GM12892 (cell line): Measurements from ENCODE around the gene RAVER2. TPM values are rescaled to one million over a fixed set of nuclear protein-coding genes. Genes with fewer than 3 reads are reported as not detected.
"Not testable (repeated sequence)": the region's sequence is repeated elsewhere in the genome, so short reads cannot be mapped to it uniquely, and the experiment has no call there.

Source experiments
- DNase-seq: peaks from one replicate; pipeline ENCODE4 v3.0.0; 2011; ENCODE audit not compliant: insufficient read length
- FAIRE-seq: peaks from 2 replicates; lab custom pipeline; 2011; peaks lifted over from hg19 to GRCh38; lab: Jason Lieb, UNC
- POLR2A ChIP-seq: IDR thresholded peaks from 2 replicates; pipeline ENCODE4 v1.6.1; 2011; ENCODE audit warnings: low read depth, low read length, control low read depth
- POLR2AphosphoS5 ChIP-seq: IDR thresholded peaks from 2 replicates; pipeline ENCODE4 v1.6.1; 2011; ENCODE audit warnings: low read depth, low read length, control low read depth
- TAF1 ChIP-seq: IDR thresholded peaks from 2 replicates; pipeline ENCODE4 v1.6.1; 2011; ENCODE audit warnings: low read depth, mild to moderate bottlenecking, control low read depth, low read length, borderline replicate concordance
- polyA plus RNA-seq: library from polyadenylated mRNA; unstranded; fragments of >200 nt; gene quantifications from one replicate; pipeline ENCODE4 v1.2.1, GENCODE V29; 2012; ENCODE audit warnings: missing spikeins, inconsistent platforms; ENCODE audit not compliant: missing spikeins

The RAVER2 gene, protein sequence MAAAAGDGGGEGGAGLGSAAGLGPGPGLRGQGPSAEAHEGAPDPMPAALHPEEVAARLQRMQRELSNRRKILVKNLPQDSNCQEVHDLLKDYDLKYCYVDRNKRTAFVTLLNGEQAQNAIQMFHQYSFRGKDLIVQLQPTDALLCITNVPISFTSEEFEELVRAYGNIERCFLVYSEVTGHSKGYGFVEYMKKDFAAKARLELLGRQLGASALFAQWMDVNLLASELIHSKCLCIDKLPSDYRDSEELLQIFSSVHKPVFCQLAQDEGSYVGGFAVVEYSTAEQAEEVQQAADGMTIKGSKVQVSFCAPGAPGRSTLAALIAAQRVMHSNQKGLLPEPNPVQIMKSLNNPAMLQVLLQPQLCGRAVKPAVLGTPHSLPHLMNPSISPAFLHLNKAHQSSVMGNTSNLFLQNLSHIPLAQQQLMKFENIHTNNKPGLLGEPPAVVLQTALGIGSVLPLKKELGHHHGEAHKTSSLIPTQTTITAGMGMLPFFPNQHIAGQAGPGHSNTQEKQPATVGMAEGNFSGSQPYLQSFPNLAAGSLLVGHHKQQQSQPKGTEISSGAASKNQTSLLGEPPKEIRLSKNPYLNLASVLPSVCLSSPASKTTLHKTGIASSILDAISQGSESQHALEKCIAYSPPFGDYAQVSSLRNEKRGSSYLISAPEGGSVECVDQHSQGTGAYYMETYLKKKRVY
- 0.08 TPM for polyA plus RNA-seq

- TF ChIP-seq TAF1 (no peak), POLR2AphosphoS5 (no peak), POLR2A (no peak)
- DNase-seq (peak; percentile 24), FAIRE-seq (no peak)
Measured at GRCh38 chr1:64744492-64745180, at the start of gene RAVER2. TSS of gene RAVER2 (plus strand) at chr1:64745075. CDS start at chr1:64745173, 98 bp downstream.

GRCh38 chr1:64696879-64697278 lies 48.0 kb upstream of the RAVER2 start:
- FAIRE-seq (no peak), DNase-seq (no peak)
- TF ChIP-seq POLR2A (no peak), POLR2AphosphoS5 (no peak), TAF1 (no peak)

DNA sequence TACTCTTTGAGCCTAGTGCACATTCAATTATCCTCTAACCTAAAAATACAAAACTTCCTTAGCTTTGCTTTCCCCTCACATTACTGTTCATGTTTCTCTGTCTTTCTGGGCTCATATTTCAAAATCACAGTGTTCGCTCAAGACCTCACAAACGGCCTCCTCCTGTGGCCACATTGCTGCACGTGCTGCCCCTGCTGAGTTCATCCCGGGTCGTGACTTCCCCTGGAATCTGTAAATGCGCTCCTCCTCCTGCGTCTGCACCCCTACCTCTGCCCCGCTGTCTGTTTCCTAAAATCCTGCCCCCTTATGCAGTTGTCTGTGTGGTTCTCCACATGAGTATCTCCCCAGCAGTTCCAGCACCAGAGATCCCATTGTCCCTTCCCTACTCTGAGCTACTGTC lies 45.5 kb upstream of the RAVER2 start:
- DNase-seq (no peak), FAIRE-seq (no peak)
- TF ChIP-seq POLR2A (no peak), TAF1 (no peak), POLR2AphosphoS5 (no peak)

DNA sequence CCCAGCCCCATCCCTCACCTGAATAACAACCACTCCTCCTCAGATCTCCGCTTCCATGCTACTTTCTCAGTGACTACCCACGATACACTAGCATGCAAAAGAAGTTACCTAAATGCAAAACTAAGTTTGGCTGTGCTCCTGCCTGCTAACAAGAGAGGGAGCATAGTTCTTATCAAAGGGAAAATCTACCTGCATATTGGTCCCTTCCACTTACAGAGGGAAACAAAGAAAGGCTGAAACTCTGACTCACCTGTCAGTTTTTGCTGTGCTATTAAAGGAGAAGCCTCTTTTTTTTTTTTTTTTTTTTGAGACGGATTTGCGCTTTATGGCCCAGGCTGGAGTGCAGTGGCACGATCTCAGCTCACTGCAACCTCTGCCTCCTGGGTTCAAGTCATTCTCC lies 43.8 kb upstream of the RAVER2 start:
- no peak for DNase-seq
- no peak for TF ChIP-seq POLR2A
- TF ChIP-seq TAF1: no peak
- TF ChIP-seq POLR2AphosphoS5: no peak
- no peak for FAIRE-seq

GRCh38 chr1:64701886-64702285 lies 43.0 kb upstream of the RAVER2 start:
- no peak for FAIRE-seq
- DNase-seq: no peak
- TF ChIP-seq POLR2A (no peak), POLR2AphosphoS5 (no peak), TAF1 (no peak)

DNA sequence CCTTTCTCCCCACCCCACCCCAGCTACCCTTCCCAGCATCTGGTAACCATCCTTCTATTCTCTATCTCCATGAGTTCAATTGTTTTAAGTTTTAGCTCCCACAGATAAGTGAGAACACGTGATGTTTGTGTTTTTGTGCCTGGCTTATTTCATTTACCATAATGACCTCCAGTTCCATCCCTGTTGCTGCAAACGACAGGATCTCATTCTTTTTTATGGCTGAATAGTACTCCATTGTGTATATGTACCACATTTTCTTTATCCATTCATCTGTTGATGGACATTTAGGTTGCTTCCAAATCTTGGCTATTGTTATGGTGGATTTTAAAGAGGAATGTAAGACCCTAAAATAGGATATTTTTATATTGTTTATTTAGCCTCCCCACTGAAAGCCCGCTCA lies 42.2 kb upstream of the RAVER2 start:
- not testable (repeated sequence) for FAIRE-seq, DNase-seq

DNA sequence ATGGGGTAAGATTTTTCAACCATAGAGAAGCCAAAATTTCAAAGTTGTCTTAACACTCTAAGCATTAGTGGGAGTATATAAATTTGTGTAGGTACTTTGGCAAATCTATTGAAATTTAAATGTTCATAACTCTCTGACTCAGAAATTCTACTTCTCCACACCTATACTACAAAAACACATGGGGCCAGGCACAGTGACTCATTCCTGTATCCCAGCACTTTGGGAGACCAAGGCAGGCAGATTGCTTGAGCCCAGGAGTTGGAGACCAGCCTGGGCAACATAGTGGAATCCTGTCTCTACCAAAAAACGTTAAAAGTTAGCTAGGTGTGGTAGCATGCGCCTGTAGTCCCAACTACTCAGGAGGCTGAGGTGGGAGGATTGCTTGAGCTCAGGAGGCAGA lies 41.3 kb upstream of the RAVER2 start:
- FAIRE-seq (no peak), DNase-seq (no peak)
- TF ChIP-seq TAF1 (no peak), POLR2AphosphoS5 (no peak), POLR2A (no peak)

DNA sequence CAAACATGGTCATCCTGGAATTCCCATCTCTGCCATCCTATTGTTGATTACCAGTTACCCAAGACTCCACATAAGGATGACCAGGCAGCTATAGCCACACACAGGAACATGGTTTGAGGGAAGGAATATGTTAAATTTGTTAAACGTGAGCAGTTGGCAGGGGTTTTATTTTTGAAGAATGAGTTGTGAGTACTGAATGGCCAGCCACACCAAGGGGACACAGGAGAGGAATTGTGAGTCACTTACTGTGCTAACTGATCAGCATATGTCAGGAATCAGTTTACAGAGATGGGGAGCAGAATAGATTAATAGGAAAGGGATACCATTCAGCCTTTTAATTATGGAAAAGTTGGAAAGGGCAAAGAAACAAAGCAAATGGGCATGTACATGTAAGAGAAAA lies 39.3 kb upstream of the RAVER2 start:
- DNase-seq (no peak), FAIRE-seq (no peak)
- no peak for TF ChIP-seq POLR2AphosphoS5
- TF ChIP-seq POLR2A: no peak
- no peak for TF ChIP-seq TAF1

DNA sequence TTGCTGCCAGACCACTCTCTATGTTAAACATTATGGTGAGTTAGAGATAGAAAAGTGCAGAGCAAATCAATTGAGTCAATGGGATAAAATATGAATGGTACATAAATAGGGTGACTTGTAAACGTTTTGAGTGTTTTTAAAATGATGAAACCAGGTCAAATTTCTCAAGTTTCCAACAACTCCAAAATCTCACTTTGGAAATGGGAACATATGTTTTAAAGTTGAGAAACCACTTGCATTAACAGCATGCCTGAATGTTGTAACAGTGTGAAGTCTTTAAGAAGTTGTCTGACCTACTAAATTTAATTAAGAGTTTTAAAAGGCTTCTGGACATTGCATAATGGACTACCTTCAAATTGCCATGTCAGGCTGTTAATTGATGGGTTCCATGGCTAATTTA lies 33.6 kb upstream of the RAVER2 start:
- TF ChIP-seq POLR2A (no peak), TAF1 (no peak), POLR2AphosphoS5 (no peak)
- no peak for DNase-seq
- FAIRE-seq: no peak

DNA sequence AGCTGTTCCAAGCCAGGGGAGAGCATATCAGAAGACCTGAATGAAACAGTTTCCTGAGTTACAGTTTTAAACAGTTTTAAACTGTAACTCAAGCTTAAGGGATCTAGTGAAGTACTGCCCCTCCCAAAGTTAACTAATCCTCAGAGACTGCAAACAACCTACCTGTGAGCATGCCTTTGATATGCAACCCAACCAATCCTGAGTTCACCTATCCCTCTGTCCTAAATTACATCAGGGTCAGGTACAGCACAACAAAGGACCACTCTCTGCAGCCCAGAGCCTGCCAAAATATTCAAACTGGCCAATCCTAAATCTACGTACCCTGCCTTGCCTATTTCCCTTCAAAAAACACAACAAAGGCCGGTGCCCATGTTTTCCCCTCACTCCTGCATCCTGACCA lies 32.8 kb upstream of the RAVER2 start:
- no peak for TF ChIP-seq POLR2A
- no peak for TF ChIP-seq TAF1
- TF ChIP-seq POLR2AphosphoS5: no peak
- FAIRE-seq (no peak), DNase-seq (no peak)

GRCh38 chr1:64715186-64715585 lies 29.7 kb upstream of the RAVER2 start:
- FAIRE-seq (no peak), DNase-seq (no peak)

More at GRCh38 chr1:64715186-64715585, 29.7 kb upstream of the RAVER2 start:
- no peak for TF ChIP-seq POLR2A
- TF ChIP-seq POLR2AphosphoS5: no peak
- no peak for TF ChIP-seq TAF1
